ENCODE measurements around the gene KRTAP5-3. TPM values are rescaled to one million over a fixed set of nuclear protein-coding genes. Genes with fewer than 3 reads are reported as not detected.

Gene KRTAP5-3
- total RNA-seq, 1 donor from 2014 or later: not detected

GRCh38 chr11:1574238-1574932, 33.9 kb downstream of the KRTAP5-3 start:
- TF ChIP-seq, protein P1, sequence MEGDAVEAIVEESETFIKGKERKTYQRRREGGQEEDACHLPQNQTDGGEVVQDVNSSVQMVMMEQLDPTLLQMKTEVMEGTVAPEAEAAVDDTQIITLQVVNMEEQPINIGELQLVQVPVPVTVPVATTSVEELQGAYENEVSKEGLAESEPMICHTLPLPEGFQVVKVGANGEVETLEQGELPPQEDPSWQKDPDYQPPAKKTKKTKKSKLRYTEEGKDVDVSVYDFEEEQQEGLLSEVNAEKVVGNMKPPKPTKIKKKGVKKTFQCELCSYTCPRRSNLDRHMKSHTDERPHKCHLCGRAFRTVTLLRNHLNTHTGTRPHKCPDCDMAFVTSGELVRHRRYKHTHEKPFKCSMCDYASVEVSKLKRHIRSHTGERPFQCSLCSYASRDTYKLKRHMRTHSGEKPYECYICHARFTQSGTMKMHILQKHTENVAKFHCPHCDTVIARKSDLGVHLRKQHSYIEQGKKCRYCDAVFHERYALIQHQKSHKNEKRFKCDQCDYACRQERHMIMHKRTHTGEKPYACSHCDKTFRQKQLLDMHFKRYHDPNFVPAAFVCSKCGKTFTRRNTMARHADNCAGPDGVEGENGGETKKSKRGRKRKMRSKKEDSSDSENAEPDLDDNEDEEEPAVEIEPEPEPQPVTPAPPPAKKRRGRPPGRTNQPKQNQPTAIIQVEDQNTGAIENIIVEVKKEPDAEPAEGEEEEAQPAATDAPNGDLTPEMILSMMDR (IDR thresholded peaks at IDR 0.05; ENCODE audit: borderline replicate concordance): peak; percentile 97
- H3K27me3 ChIP-seq (ENCODE audit: low read depth): no peaks in the 10 kb centered on the region
- H3K36me3 ChIP-seq: no peaks in the 10 kb centered on the region
- H3K9me3 ChIP-seq (replicated peaks): peaks cover 9% of the 10 kb centered on the region
- DNase-seq: peak; percentile 58
- H3K4me3 ChIP-seq: peak overlapping the region; percentile 79
- intact Hi-C loops (cut with micrococcal nuclease): no loop called here
- peaks cover 45% of the 10 kb centered on the region for H3K4me1 ChIP-seq
- peak overlapping the region; percentile 83 for H3K27ac ChIP-seq (replicated peaks)

DNA sequence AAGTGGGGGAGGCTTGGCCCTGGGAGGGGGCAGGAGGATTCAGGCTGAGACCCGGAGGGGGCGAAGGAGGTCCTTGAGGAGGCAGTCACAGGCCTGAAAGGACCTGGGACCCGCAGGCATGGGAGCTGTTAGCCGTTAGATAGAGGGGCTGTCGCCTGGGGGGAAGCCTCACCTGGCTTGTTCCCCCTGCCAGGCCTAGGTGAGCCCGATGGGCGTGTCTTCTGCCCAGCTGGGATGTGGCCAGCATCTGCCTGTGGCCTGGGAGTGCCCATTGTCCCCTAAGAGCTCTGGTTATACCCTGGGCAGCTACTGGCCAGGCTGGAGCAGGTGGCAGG, 34.4 kb downstream of the KRTAP5-3 start:
- Histone ChIP-seq H3K4me3 (peak overlapping the region; percentile 79), H3K36me3 (no peaks in the 10 kb centered on the region), H3K27me3 (ENCODE audit: low read depth) (no peaks in the 10 kb centered on the region), H3K4me1 (peaks cover 50% of the 10 kb centered on the region), H3K9me3 (replicated peaks) (peaks cover 7% of the 10 kb centered on the region), H3K27ac (replicated peaks) (peak overlapping the region; percentile 83)
- TF ChIP-seq, protein P1 (IDR thresholded peaks at IDR 0.05; ENCODE audit: borderline replicate concordance): no peak
- intact Hi-C loops (cut with micrococcal nuclease): no loop called here
- no peak for DNase-seq

GRCh38 chr11:1573077-1573902, 35.0 kb downstream of the KRTAP5-3 start:
- no peaks in the 10 kb centered on the region for H3K27me3 ChIP-seq (ENCODE audit: low read depth)
- H3K4me3 ChIP-seq: peak overlapping the region; percentile 79
- intact Hi-C loops (cut with micrococcal nuclease): no loop called here
- H3K36me3 ChIP-seq: no peaks in the 10 kb centered on the region
- TF ChIP-seq, protein P1 (IDR thresholded peaks at IDR 0.05; ENCODE audit: borderline replicate concordance): no peak
- no peak for DNase-seq
- H3K9me3 ChIP-seq (replicated peaks): peaks cover 1% of the 10 kb centered on the region
- H3K27ac ChIP-seq (replicated peaks): peak overlapping the region; percentile 83
- H3K4me1 ChIP-seq: peaks cover 56% of the 10 kb centered on the region

DNA sequence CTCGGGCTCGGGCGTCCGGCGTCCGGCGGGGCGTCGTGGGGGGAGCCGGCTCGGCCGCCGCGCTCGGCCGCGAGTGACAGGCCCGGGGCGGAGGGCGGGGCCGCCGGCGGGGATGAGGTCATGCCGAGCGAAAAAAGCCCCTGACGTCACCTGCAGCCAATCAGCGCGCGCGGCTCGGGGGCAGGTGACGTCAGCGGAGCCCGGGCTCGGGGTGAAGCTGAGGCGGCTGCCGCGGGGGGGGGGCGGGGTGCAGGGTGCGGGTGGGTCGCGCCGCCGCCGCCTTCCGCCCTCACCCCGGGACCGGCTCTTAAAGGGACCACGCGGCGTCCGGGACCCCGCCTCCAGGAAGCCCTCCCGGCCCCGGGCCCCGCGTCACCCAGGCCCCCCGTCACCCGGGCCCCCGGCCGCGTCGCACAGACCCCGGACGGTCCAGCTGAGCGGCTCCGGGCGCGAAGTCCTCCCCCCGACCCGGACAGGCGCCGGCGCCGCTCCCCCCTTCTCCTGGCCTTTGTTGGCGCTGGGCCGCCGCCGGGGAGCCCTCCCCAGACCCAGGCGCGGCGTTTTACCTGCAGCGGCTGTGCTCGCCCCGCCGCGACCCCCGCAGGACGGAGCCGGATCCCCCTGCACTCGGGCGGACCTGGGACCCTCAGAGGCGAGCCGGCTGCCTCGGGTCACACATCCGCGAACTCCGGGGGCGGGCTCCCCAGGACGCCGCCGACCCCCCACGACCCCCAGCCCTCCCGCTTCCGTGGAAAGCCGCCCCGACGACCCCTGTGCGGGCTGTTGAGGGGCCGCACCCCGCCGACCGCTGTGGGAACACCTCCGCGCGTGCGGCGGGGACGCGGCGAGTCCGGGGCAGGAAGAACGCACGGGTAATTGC, 35.8 kb downstream of the KRTAP5-3 start, which contains the start of gene DUSP8:
Gene DUSP8, minus strand, starts transcription at position 75 of the 880 bp plus-strand sequence. CDS start 6,445 bp downstream, outside the sequence.
- H3K4me1 ChIP-seq: peaks cover 65% of the 10 kb centered on the region

More for the DNA sequence above, 35.8 kb downstream of the KRTAP5-3 start, which contains the start of gene DUSP8:
- H3K9me3 ChIP-seq (replicated peaks): no peaks in the 10 kb centered on the region
- DNase-seq: peak; percentile 94
- intact Hi-C loops (cut with micrococcal nuclease): no loop called here
- peak within 1 kb of the TSS; percentile 83 for H3K27ac ChIP-seq (replicated peaks)
- no peaks in the 10 kb centered on the region for H3K27me3 ChIP-seq (ENCODE audit: low read depth)
- TF ChIP-seq, protein P1 (IDR thresholded peaks at IDR 0.05; ENCODE audit: borderline replicate concordance): no peak
- no peaks in the 10 kb centered on the region for H3K36me3 ChIP-seq
- peak within 1 kb of the TSS; percentile 82 for H3K4me3 ChIP-seq

All from left ventricle myocardium inferior (tissue), 1 donor.